ENCODE measurements around the gene AGPAT1. TPM values are rescaled to one million over a fixed set of nuclear protein-coding genes. Genes with fewer than 3 reads are reported as not detected.
A peak's percentile ranks its signal among the peaks of the same experiment; 100 is the strongest.

The AGPAT1 gene
- total RNA-seq, 2 donors from 2014 or later = 44.1 to 54.5 TPM

- no peak for DNase-seq
- no peaks in the 10 kb centered on the region for H3K9me3 ChIP-seq
- no peak overlapping the region for H3K4me3 ChIP-seq
- H3K9ac ChIP-seq (ENCODE audit: low read depth in 2 of 2, low read length in 2 of 2) = no peak overlapping the region
- H3K27ac ChIP-seq = no peak overlapping the region
- H3K4me1 ChIP-seq = no peaks in the 10 kb centered on the region
- H3K36me3 ChIP-seq = no peaks in the 10 kb centered on the region
- no peak for TF ChIP-seq CTCF (IDR thresholded peaks at IDR 0.05)
- H3K27me3 ChIP-seq = no peaks in the 10 kb centered on the region
- intact Hi-C loops (cut with DNase I) = no loop called here
These were observed 26.3 kb upstream of the AGPAT1 start for GRCh38 chr6:32202186-32202585.

DNA sequence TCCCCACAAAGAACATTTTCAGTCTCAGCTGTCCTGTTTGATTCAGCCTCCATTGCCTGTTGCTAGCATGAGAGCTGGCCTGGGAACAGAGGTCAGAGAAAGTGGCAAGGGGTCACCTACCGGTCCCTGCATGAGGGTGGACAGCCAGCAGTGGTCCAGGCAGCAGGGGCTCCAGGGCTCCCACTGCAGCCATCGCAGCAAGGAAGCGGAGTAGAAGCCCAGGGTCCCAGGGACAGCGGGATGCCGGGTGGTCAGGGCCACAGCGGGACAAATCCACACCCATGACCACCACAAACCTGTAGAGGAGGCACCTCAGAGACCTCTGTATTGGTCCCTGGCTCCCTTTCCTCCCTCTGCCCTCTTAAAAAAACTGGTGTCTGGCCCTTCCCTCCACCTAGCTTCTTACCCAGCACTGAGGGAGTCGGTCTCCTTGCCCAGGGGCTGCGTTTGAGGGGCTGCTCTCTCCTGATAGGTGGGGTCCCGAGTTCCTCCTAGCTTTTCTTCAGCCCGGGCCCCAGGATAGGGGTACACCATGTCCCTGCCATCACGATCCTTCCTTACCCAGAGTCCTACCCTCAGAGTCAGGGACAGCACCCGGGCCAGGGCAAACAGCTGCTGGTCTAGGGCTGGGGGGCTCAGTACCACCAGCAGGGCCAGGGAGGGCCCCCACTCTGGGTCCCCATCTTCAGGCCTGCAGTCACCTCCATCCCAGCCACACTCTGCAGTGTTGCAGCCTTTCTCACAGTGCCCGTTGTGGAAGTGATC is 25.0 kb upstream of the AGPAT1 start:
- intact Hi-C loops (cut with DNase I) = no loop called here
- Histone ChIP-seq H3K27ac (no peak overlapping the region), H3K27me3 (no peaks in the 10 kb centered on the region), H3K36me3 (no peaks in the 10 kb centered on the region), H3K9ac (ENCODE audit: low read depth in 2 of 2, low read length in 2 of 2) (no peak overlapping the region), H3K4me3 (no peak overlapping the region), H3K9me3 (no peaks in the 10 kb centered on the region), H3K4me1 (no peaks in the 10 kb centered on the region)
- DNase-seq = no peak
- TF ChIP-seq CTCF (IDR thresholded peaks at IDR 0.05) = no peak

- no peaks in the 10 kb centered on the region for H3K36me3 ChIP-seq
- TF ChIP-seq CTCF (IDR thresholded peaks at IDR 0.05) = no peak
- no peak overlapping the region for H3K4me3 ChIP-seq
- no peak for DNase-seq
- H3K27ac ChIP-seq = no peak overlapping the region
- peaks cover 2% of the 10 kb centered on the region for H3K4me1 ChIP-seq
- no peaks in the 10 kb centered on the region for H3K27me3 ChIP-seq
- no peaks in the 10 kb centered on the region for H3K9me3 ChIP-seq
- intact Hi-C loops (cut with DNase I) = no loop called here
- no peak overlapping the region for H3K9ac ChIP-seq (ENCODE audit: low read depth in 2 of 2, low read length in 2 of 2)
These were observed 23.0 kb upstream of the AGPAT1 start for GRCh38 chr6:32198866-32199265.

GRCh38 chr6:32198345-32198696 is 22.4 kb upstream of the AGPAT1 start:
- no peaks in the 10 kb centered on the region for H3K27me3 ChIP-seq
- no peaks in the 10 kb centered on the region for H3K36me3 ChIP-seq
- H3K9me3 ChIP-seq = no peaks in the 10 kb centered on the region
- no peak overlapping the region for H3K9ac ChIP-seq (ENCODE audit: low read depth in 2 of 2, low read length in 2 of 2)
- no peak for DNase-seq
- H3K4me3 ChIP-seq = no peak overlapping the region
- intact Hi-C loops (cut with DNase I) = no loop called here
- peaks cover 2% of the 10 kb centered on the region for H3K4me1 ChIP-seq
- no peak overlapping the region for H3K27ac ChIP-seq
- TF ChIP-seq CTCF (IDR thresholded peaks at IDR 0.05) = no peak

- H3K27me3 ChIP-seq = no peaks in the 10 kb centered on the region
- H3K4me1 ChIP-seq = peaks cover 2% of the 10 kb centered on the region
- intact Hi-C loops (cut with DNase I) = no loop called here
- no peaks in the 10 kb centered on the region for H3K9me3 ChIP-seq
- peak overlapping the region; percentile 58 for H3K4me3 ChIP-seq
- no peak for TF ChIP-seq CTCF (IDR thresholded peaks at IDR 0.05)
- no peaks in the 10 kb centered on the region for H3K36me3 ChIP-seq
- DNase-seq = peak; percentile 47
- peak overlapping the region; percentile 99 to 100 for H3K9ac ChIP-seq (ENCODE audit: low read depth in 2 of 2, low read length in 2 of 2)
- H3K27ac ChIP-seq = peak overlapping the region; percentile 99
These were observed 21.1 kb upstream of the AGPAT1 start for GRCh38 chr6:32196682-32197616.
